ENCODE measurements around the gene SCFD2.
"Not testable (repeated sequence)": the region's sequence is repeated elsewhere in the genome, so short reads cannot be mapped to it uniquely, and the experiment has no call there.

The SCFD2 gene

DNA sequence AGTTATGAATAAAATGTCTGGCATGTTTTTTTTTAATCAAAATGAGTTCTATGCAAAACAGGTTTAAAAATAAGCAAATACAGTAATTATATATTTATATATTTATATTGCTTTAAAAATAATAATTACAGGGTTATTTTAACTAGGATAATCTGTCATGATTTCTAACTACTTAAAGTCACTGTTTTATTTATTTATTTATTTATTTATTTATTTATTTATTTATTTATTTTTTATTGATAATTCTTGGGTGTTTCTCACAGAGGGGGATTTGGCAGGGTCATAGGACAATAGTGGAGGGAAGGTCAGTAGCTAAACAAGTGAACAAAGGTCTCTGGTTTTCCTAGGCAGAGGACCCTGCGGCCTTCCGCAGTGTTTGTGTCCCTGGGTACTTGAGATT lies 129.2 kb downstream of the SCFD2 start:
- not testable (repeated sequence) for DNase-seq

DNA sequence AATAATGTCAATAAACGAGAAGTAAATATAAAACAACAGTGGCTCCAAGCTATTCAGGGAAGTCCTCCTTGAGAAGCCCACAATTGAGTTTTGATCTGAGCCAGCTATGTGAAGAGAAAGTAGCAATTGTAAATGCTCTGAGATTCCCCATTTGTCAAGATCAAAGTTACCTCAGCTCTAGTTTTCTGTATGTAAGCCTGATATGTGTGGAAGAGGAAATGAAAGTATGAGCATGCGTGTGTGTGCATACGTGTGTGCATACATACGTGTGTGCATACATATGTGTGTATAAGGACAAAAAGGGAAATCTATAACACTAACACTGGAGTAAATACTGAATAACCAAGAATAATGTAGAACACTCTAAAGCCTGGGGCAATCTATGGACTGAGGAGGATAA lies 130.3 kb downstream of the SCFD2 start:
- DNase-seq = no peak

DNA sequence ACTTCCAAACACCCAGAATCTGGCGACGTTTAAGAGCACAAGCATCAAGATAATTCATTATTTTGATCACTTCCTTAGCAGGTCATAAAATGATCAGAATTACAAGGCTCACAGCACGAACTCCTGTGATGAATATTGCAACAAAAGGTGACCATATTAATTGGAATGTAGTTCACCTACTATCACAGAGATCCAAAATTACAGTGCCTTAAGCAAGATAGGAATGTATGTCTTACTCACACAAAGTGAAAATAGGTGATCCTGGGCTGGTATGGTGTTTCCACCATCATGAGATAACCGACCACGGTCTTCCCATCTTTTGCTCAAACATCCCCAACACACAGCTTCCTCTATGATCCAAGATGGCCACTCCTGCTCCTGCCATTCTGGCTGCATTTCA lies 131.2 kb downstream of the SCFD2 start:
- DNase-seq = no peak

DNA sequence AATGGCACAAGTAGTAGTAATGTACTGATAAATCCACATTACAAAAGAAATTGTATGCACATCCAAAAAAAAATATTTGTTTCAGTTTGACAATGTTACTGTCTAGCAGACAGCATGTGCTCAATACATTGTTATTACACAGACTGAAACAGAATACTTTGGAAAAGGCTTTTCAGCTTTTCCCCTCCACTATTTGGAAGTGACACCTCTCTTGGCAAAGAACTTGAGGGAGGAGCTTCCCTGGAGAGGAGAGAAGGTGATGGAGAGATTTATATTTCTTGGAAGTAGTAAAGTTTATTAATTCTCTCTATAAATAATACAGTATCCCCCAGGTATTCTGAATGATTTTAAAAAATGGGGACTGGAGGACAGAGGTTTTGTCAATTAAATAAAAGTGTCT lies 131.8 kb downstream of the SCFD2 start:
- DNase-seq = no peak

DNA sequence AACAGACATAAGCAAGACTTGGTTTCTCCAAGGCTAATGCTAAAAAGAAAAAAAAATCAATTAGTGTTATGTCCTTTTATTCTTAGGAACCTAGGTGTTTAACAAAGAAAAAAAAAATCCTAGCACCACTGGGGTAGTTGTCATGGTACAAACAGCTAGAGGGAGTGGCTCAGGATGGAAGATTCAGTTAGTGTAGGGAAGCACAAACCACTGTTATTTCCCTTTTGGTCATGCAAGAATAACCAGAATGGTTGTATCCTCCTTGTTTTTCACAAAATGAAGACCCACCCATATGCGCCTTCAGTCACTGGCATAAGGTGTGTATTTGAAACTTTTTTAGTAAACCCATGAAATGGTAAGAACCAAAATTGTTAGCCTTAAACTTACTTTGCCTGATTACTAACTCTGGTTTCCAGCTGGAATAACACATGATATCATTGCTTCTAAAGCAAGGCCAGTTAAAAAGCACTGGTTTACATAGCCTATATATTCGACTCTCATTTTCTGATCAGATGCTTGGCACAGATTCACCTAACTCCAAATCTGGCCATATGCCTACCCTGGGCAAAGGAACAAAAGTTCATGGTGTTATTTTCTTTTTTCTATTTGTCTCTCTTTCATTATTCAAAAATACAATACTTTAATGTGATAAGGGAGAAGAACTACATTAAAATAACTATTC lies 132.6 kb downstream of the SCFD2 start:
- DNase-seq = no peak

DNA sequence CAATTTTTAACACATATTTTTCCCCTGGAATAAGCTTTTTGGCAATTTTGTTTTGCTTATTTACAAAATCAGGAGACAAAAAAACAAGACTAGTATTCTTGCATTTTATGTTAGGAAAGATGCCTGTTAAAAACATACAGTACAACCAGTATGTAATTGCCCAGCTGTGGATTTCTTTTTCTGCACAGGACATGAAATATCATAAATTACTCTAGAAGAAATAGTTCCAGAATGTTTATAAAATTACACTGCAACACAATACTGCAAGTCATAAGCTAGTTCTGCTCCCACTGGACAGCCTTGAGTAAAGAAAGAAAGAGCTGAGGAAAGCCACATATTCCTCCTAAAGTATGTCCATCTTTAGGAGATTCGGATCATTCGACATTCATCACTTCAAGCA lies 133.5 kb downstream of the SCFD2 start:
- no peak for DNase-seq

DNA sequence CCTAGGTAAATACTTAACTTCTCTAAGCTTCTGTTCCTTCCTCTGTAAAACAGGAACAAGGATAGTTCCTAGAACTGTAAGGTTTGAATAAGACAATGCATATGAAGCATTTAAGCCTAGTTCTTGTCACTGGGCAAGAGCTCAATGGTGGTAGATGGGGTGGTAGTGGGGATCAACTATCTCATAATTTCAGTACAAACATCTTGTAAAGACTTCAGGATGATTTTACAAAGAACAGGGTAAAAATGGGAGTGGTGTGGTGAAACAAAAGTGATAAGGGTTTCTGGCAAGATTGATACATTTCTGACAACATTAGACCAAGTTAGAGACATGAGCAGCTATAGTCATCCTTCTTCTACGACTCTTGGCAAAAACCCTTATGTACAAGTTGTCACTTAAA lies 137.8 kb downstream of the SCFD2 start:
- DNase-seq = no peak

DNA sequence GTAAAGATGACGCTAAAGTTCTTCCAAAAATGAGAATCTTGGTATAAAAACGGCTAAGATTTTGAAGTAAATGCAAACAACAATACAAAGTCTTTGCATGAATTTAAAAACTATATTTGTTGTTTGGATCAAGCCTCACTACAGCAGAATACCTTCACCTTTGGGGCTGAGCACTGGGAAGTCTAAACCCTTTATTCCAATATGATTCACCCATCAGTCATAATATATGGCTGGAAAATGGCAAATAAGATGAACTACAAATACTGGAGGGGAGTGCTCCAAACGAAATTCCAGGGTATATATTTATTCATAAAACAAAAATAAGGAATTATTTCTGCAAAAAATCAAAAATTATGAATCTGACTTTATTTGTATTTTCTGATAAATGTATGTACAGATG lies 138.4 kb downstream of the SCFD2 start:
- DNase-seq = no peak

DNA sequence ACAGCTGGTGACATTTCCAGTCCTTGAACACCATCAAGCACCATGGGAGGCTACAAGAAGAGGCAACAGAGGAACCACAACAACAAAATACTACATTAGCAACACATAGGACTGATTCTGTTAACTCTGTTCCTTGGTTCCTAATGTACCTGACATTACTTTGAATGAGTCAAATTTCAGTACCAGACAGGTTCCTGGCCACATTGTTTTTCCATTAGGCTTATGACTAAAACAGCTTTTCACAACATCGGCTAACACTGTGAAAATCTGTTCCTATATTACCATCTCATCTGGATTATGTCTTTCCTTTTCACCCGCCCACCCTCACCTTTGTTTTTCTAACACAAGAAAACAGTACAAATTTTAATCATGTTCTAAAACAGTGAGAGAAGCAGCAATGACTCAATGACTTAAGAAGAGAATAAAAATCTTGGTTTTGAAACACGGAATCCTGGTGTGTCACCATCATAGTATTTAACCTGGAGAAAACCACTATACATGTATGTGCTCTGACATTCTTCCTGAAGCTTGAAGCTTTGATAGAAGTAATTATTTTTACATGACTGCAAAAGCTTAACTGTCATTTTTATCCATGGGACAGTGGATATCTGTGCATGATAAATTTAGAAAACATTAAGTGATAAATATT lies 143.9 kb downstream of the SCFD2 start:
- no peak for DNase-seq

DNA sequence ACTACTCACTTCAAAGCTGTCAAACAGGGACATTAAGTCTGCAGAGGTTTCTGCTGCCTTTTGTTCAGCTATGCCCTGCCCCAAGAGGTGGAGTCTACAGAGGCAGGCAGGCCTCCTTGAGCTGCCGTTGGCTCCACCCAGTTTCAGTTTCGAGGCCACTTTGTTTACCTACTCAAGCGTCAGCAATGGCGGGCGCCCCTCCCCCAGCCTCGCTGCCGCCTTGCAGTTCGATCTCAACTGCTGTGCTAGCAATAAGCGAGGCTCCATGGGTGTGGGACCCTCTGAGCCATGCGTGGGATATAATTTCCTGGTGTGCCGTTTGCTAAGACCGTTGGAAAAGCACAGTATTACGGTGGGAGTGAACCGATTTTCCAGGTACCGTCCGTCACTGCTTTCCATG lies 146.7 kb downstream of the SCFD2 start:
- DNase-seq = not testable (repeated sequence)

DNA sequence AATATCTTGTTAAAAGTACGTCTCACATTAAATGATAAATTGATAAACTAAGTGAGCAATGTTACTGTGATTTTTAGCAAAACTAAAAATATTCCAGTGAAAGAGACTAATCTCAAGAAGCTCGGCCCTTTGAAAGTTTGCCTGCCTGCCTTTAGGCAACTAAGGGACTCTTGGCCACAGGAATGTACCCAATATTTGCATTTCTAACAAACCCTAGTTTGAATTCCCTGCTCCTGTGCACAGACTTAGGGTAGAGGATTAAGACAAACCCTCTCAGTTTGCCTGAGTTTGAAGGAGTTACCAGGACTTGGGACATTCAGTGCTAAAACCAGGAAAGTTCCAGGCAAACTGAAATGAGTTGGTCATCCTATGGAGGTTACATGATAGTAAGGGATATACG lies 157.1 kb downstream of the SCFD2 start:
- no peak for DNase-seq

DNA sequence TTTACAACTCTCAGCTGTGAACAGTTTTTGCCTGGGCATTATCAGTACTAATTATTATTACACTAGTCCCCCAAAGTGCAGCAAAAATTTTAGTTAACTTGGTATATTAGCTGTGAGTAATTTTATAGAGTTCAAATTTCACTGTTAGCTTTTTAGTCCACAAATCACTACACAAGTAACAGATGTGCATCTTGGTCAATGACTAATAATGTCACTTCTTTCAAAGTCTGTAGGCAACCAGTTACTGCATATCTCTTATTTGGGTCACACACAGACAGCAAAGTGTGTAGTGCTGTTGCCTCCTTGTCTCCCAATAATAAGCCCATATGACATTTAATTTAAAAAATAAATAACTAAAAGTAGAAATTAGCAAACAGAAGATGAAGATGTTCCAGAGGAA lies 159.9 kb downstream of the SCFD2 start:
- DNase-seq = no peak

DNA sequence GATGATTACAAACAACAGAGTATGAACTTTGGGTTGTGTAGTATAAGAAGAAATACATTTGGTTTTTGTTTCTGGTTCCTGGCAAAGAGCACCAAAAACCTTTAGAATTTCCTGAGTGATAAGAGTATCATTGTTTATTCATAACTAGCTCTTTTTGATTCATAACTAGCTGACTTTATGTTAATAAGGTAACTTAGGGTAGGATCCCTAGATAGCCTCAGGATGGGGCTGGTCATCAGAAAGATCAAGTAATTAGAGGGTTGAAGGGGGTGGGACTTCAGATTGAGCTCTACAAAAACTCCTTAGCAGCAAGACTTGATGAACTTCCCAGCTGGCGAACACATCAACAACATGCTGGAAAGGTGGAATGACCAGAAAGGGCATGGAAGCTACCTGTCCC lies 166.5 kb downstream of the SCFD2 start:
- no peak for DNase-seq

DNA sequence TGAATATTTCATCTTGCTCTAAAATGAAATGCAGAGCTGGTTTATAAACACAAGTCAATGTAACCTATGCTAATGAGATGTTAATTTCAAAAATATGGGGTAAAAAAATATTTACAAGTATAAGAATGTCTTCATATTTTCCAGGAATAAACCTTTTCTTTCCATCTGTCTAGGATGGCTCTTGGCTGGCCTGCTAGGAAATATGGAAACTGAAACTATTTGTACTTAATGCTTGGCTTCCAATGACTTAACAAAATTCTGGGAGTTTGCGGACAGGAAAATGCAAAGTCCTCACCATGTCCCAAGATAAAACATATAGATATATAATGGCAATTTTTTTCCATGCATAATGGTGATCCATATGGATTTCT lies 168.1 kb downstream of the SCFD2 start:
- DNase-seq = no peak

DNA sequence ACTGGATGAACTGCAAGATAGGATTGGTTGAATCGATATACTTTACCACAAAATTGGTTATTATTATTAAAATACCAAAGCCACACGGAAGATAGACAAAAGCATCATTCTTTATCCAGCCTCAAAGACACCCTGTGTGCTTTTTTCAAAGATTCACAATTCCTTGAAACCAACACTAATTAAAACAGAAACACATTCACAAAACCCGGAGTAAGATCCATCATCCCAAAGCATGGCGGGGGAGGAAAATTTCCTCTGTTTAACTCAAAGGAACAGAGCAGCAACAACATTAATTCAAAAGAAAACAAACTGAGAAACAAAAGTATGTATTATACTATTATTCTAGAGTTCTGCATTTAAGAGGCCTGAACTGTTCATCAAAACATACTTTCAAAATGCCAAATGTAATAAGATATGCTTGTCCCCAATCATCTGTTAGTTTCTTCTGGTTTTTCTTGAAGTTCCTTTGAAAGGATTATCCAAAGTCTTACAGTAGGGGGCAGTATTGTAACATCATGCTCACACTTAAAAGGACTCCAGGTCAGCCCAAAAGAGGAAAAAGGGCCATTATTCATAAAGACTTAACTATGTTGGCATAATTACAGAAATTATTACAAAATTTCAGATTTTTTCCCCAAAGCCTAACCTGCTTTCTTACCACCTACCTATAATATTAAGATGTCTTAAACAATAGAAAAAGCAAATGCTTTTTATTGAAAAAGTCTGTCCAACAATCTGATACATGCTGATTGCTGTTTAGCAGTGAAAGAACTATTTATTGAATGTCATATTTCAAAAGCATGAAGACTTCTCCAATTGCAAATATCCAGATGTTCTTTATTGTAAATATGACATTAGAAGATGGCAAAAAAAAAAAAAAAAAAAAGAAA lies 168.7 kb downstream of the SCFD2 start:
- no peak for DNase-seq

DNA sequence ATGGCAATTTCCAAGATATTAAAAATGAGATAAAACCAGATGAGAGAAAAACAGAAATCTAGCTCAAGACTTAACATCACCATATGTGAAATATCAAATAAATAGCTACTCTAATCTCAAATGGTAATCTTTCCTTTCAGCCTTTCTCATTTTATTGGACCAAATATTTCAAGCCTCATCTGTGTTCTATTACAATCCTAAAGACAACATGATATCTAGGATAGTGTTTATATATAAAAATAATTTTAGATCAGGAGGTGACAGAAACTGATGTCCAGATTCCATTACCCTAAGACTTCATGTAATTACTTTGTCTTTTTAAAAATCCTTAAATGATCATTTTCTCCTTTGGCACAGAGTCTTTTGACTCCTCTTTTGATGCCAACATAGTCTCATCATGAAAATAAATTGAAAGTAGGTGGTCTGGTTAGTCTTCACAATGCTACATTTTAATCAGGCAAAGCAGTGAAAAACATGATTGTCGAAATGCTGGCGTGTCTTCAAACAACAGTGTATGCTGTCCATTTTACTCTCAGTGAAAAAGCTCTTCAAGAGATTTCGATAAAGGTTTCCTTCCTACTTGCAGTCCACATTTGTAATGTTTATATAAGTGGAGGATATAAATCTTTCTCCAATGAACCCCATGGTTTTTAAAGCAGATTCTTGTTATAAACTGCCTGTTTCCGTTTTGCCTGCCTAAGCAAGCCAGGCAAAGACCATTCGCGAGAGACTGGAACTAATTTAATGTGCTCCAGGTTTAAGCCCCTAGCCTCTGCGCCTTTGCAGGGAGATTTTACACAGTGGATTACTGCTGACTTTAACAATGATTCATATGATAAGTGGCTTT lies 169.8 kb downstream of the SCFD2 start:
- DNase-seq = no peak

DNA sequence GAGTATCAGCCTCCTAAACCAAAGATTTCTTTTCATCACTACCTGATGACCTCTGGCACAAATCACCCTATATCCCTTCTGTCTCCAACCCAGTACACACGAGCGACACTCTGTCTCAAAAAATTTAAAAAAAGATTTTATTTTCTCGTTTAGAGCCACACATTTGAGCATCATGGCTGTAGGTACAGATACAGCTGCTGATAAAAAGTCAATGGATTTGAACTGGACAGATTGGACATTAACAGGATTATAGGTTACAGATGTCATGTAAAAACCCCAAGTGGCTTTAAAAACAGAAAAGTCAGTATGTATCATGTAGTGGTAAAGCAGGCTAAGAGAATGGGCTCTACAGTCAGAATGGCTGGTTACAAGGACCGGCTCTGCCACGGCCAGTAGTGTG lies 171.1 kb downstream of the SCFD2 start:
- DNase-seq = no peak

DNA sequence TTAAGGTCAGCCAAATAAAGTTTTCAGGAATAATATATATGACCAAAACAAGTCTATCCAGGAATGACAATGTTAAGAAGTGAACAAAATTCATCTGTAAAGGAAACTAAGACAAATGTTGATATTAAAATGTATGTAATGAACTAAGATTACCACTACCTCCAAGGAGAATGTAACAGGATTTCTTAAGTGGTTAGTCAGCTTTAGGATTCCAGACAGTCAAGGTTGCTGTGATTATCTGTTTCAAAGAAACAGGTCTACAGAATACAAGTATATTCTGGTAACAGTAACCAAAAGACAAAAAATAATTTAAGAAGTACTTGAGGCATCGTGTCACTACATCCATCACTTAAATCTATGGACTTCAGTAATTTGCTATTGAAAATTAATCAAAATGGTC lies 172.8 kb downstream of the SCFD2 start:
- DNase-seq = no peak

DNA sequence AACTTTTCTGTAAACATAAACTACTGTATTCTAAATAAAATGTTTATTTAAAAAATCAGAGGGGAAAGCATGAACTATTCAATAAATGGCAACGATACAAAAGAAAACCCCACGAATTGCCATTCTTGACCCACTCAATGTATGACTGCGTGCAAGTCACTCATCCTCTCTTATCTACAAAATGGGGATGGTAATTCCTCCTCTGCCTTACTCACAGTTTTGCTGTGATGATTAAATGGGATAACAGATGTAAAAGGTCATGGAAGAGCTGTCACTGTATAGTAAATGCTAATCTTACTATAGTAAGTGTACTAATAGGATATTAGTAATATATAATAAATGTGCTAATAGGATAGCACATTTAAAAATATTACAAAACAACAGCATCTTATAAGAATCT lies 173.4 kb downstream of the SCFD2 start:
- no peak for DNase-seq

DNA sequence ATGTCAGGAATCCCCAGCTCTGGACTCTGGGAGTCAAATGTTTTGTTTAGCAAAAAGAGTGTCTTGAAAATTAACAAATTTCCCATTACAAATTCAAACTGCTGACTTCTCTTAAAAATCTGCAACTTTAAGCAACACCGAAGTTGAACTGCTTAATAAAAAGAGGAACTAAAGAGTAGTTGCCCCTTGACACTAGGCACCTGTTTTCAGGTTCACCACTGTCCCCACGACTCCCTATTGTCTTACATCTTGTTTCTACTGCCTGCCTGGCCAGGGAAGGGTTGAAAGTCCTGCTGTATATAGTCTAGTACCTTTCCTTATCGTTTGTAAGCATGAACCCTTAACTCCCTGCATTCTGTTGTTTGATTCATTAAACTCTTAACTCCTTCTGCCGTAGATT lies 173.9 kb downstream of the SCFD2 start:
- DNase-seq = no peak

DNA sequence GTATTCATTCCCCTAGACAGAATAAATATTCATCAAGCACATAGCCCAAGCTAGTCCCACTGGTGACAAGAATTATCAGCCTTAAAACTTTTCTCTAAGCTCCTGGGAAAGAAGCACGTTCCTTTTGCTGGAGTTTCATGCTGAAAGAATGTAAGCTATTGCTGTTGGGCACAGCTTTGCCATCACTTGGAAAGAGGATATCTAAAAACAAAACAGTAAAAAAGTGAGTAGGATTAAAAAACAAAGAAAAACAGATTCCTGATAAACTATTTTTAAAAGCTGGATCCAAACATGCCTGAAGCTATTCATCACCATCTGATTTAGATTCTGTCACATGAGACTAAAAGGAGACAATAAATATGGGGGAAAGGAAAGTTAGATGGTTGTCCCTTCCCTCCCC lies 176.8 kb downstream of the SCFD2 start:
- no peak for DNase-seq

DNA sequence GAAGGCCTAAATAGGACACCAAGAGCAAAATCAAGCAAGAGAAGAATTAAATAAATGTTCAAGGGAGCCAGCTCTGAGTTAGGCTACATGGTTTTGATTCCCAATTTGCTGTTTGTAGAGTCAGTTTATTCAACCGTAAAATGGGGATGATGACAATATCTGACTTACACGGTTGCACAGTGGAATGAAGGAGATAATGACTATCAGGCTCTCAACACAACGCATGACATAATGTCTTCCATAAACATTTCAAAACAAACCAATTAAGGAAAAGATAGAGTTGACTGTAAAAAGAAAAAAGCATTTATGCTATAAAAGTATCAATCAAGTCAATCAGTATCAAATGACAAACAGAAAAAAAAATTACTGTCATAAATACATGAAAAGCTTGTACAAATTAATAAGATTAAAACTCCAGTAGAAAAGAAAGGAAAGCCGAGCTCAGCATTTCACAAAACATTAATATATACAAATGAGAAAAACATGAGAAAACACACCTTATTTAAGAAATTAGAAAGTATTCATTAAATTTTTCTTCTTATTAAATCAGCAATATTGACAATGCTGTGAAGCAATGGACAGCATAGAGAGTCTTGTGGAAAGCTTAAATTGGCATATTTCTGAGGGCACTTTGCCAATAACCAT lies 179.0 kb downstream of the SCFD2 start:
- DNase-seq = no peak
